NCI-H1105 treated with DMSO at 0.1 percent for 48 hours (cell line): ENCODE results near the gene SH3GL3.

Source experiments
- DNase-seq: peaks from one replicate; lab custom pipeline; 2025; lab: John Stamatoyannopoulos, UW

SH3GL3 gene

GRCh38 chr15:83569341-83569740 lies 122.2 kb downstream of the SH3GL3 start:
- DNase-seq, result no peak

- no peak for DNase-seq
Measured at GRCh38 chr15:83570756-83571155, 123.6 kb downstream of the SH3GL3 start.

- DNase-seq, result no peak
Measured at GRCh38 chr15:83571820-83572707, 124.9 kb downstream of the SH3GL3 start.

GRCh38 chr15:83574345-83574744 lies 127.2 kb downstream of the SH3GL3 start:
- DNase-seq, result no peak

GRCh38 chr15:83578691-83579090 lies 131.6 kb downstream of the SH3GL3 start:
- DNase-seq, result no peak

- no peak for DNase-seq
Measured at GRCh38 chr15:83581381-83581780, 134.2 kb downstream of the SH3GL3 start.

GRCh38 chr15:83582381-83582780 lies 135.2 kb downstream of the SH3GL3 start:
- no peak for DNase-seq

- no peak for DNase-seq
Measured at GRCh38 chr15:83585601-83586335, 138.6 kb downstream of the SH3GL3 start.

- DNase-seq, result no peak
Measured at GRCh38 chr15:83587091-83587490, 139.9 kb downstream of the SH3GL3 start.

- DNase-seq, result no peak
Measured at GRCh38 chr15:83588441-83588840, 141.3 kb downstream of the SH3GL3 start.

- DNase-seq, result no peak
Measured at GRCh38 chr15:83592370-83593040, 145.4 kb downstream of the SH3GL3 start.

- no peak for DNase-seq
Measured at GRCh38 chr15:83595191-83595590, 148.1 kb downstream of the SH3GL3 start.

GRCh38 chr15:83598031-83598430 lies 150.9 kb downstream of the SH3GL3 start:
- DNase-seq, result no peak

GRCh38 chr15:83602021-83602420 lies 154.9 kb downstream of the SH3GL3 start:
- no peak for DNase-seq

GRCh38 chr15:83604549-83604948 lies 157.4 kb downstream of the SH3GL3 start:
- no peak for DNase-seq

- no peak for DNase-seq
Measured at GRCh38 chr15:83605111-83605945, 158.2 kb downstream of the SH3GL3 start.

- no peak for DNase-seq
Measured at GRCh38 chr15:83610132-83610531, 163.0 kb downstream of the SH3GL3 start.

GRCh38 chr15:83610901-83611685 lies 164.0 kb downstream of the SH3GL3 start:
- DNase-seq, result no peak

- no peak for DNase-seq
Measured at GRCh38 chr15:83612226-83612625, 165.1 kb downstream of the SH3GL3 start.

GRCh38 chr15:83612898-83613635 lies 165.9 kb downstream of the SH3GL3 start:
- DNase-seq, result no peak
